Neural cell (in vitro differentiated cells): ENCODE results near the gene PTPN18. TPM values are rescaled to one million over a fixed set of nuclear protein-coding genes. Genes with fewer than 3 reads are reported as not detected.
"Not testable (repeated sequence)": the region's sequence is repeated elsewhere in the genome, so short reads cannot be mapped to it uniquely, and the experiment has no call there.

Source experiments
- H2AFZ ChIP-seq: fragments of 200-600, 300-800 bp; sonication (generic), shearing (Covaris generic); 2 replicates; pipeline ENCODE4 v1.6.0; 2014; ENCODE audit warnings: low read depth, mild to moderate bottlenecking, antibody characterized with exemption, low read length, moderate library complexity
- H3F3A ChIP-seq: fragments of 200-600 bp; shearing (Covaris generic); 2 replicates; pipeline ENCODE4 v1.6.1; 2016; ENCODE audit warnings: mild to moderate bottlenecking, moderate library complexity, mixed read lengths, antibody characterized with exemption, low read length; ENCODE audit not compliant: insufficient read depth, poor library complexity, severe bottlenecking
- H3K27ac ChIP-seq: fragments of 200-600, 300-800 bp; sonication (generic), shearing (Covaris generic); 2 replicates; pipeline ENCODE4 v1.5.1; 2014; ENCODE audit warnings: mild to moderate bottlenecking, low read length, moderate library complexity
- H3K27me3 ChIP-seq: fragments of 300-800, 200-600 bp; sonication (generic), shearing (Covaris generic); 2 replicates; pipeline ENCODE4 v1.6.0; 2014; ENCODE audit warnings: mild to moderate bottlenecking, low read depth, low read length, moderate library complexity; ENCODE audit not compliant: insufficient read depth
- H3K36me3 ChIP-seq: fragments of 300-800, 200-600 bp; sonication (generic), shearing (Covaris generic); 2 replicates; pipeline ENCODE4 v1.5.1; 2014; ENCODE audit warnings: mild to moderate bottlenecking, antibody characterized with exemption, low read length, moderate library complexity; ENCODE audit not compliant: insufficient read depth
- H3K4me2 ChIP-seq: fragments of 300-800, 200-600 bp; sonication (generic), shearing (Covaris generic); 2 replicates; pipeline ENCODE4 v1.6.0; 2014; ENCODE audit warnings: mild to moderate bottlenecking, low read length
- H3K4me3 ChIP-seq: fragments of 300-800, 200-600 bp; sonication (generic), shearing (Covaris generic); 2 replicates; pipeline ENCODE4 v1.5.1; 2014; ENCODE audit warnings: mild to moderate bottlenecking, low read length, moderate library complexity
- H3K79me2 ChIP-seq: fragments of 200-600 bp; shearing (Covaris generic); replicated peaks from 2 replicates; pipeline ENCODE4 v1.6.0; 2014; ENCODE audit warnings: mild to moderate bottlenecking, low read length, moderate library complexity; ENCODE audit not compliant: insufficient read depth
- H3K9ac ChIP-seq: fragments of 300-800, 200-600 bp; sonication (generic), shearing (Covaris generic); 2 replicates; pipeline ENCODE4 v1.6.1; 2016; ENCODE audit warnings: mild to moderate bottlenecking, low read length, mixed read lengths
- H3K9me2 ChIP-seq: fragments of 200-600 bp; shearing (Covaris generic); 2 replicates; pipeline ENCODE4 v1.6.1; 2016; ENCODE audit warnings: mild to moderate bottlenecking, low read length, mixed read lengths; ENCODE audit not compliant: insufficient read depth
- H3K9me3 ChIP-seq: fragments of 200-600, 300-800 bp; sonication (generic), shearing (Covaris generic); 2 replicates; pipeline ENCODE4 v1.6.1; 2016; ENCODE audit warnings: mild to moderate bottlenecking, mixed run types, low read length, moderate library complexity, mixed read lengths
- H4K20me1 ChIP-seq: fragments of 200-600 bp; shearing (Covaris generic); 2 replicates; pipeline ENCODE4 v1.6.1; 2016; ENCODE audit warnings: mild to moderate bottlenecking, mixed run types; ENCODE audit not compliant: insufficient read depth
- EP300 ChIP-seq: fragments of 450-650 bp; conservative IDR thresholded peaks from 2 replicates; pipeline ENCODE4 v1.6.1; 2014; ENCODE audit warnings: antibody characterized with exemption, mild to moderate bottlenecking, moderate library complexity; ENCODE audit not compliant: poor library complexity, severe bottlenecking
- EZH2 ChIP-seq: fragments of 200-600, 300-800 bp; shearing (Covaris generic), sonication (generic); IDR thresholded peaks from 2 replicates; pipeline ENCODE4 v1.6.1; 2014; ENCODE audit warnings: antibody characterized with exemption, low read length, borderline replicate concordance, mild to moderate bottlenecking; ENCODE audit not compliant: insufficient read depth, poor library complexity, severe bottlenecking
- MXI1 ChIP-seq: fragments of 450-650 bp; conservative IDR thresholded peaks from 2 replicates; pipeline ENCODE4 v1.6.1; 2014; ENCODE audit warnings: antibody characterized with exemption, mild to moderate bottlenecking; ENCODE audit not compliant: poor library complexity, severe bottlenecking
- POLR2AphosphoS5 ChIP-seq: IDR thresholded peaks from 2 replicates; pipeline ENCODE4 v1.6.1; 2012
- RAD21 ChIP-seq: fragments of 450-650 bp; conservative IDR thresholded peaks from 2 replicates; pipeline ENCODE4 v1.6.1; 2014; ENCODE audit warnings: antibody characterized with exemption, mild to moderate bottlenecking, moderate library complexity
- SMC3 ChIP-seq: fragments of 450-650 bp; conservative IDR thresholded peaks from 2 replicates; pipeline ENCODE4 v1.6.1; 2014; ENCODE audit warnings: antibody characterized with exemption, mild to moderate bottlenecking, moderate library complexity; ENCODE audit not compliant: poor library complexity
- TAF1 ChIP-seq: IDR thresholded peaks from 2 replicates; pipeline ENCODE4 v1.6.1; 2012; ENCODE audit warnings: low read depth
- polyA plus RNA-seq: library from polyadenylated mRNA; depleted of rRNA; stranded (reverse); fragments of >200 nt; gene quantifications from 2 replicates; pipeline ENCODE4 v1.2.3, GENCODE V29; 2014
- TF ChIP-seq, protein P1 (sequence below): IDR thresholded peaks from 2 replicates; pipeline ENCODE4 v1.6.1; 2012; ENCODE audit warnings: borderline replicate concordance
- TF ChIP-seq, protein P2 (sequence below): fragments of 450-650 bp; IDR thresholded peaks from 2 replicates; pipeline ENCODE4 v1.5.1; 2014; ENCODE audit warnings: antibody characterized with exemption, mild to moderate bottlenecking, moderate library complexity; ENCODE audit not compliant: poor library complexity, severe bottlenecking

PTPN18 gene
- polyA plus RNA-seq, 1 donor from 2014 or later = 13.3 TPM

GRCh38 chr2:130328710-130329109 is 27.1 kb upstream of the PTPN18 start:
- no peaks in the 10 kb centered on the region for H3K9me2 ChIP-seq
- no peak for TF ChIP-seq RAD21
- TF ChIP-seq EZH2 = no peak
- TF ChIP-seq TAF1 = no peak
- TF ChIP-seq, protein P1, sequence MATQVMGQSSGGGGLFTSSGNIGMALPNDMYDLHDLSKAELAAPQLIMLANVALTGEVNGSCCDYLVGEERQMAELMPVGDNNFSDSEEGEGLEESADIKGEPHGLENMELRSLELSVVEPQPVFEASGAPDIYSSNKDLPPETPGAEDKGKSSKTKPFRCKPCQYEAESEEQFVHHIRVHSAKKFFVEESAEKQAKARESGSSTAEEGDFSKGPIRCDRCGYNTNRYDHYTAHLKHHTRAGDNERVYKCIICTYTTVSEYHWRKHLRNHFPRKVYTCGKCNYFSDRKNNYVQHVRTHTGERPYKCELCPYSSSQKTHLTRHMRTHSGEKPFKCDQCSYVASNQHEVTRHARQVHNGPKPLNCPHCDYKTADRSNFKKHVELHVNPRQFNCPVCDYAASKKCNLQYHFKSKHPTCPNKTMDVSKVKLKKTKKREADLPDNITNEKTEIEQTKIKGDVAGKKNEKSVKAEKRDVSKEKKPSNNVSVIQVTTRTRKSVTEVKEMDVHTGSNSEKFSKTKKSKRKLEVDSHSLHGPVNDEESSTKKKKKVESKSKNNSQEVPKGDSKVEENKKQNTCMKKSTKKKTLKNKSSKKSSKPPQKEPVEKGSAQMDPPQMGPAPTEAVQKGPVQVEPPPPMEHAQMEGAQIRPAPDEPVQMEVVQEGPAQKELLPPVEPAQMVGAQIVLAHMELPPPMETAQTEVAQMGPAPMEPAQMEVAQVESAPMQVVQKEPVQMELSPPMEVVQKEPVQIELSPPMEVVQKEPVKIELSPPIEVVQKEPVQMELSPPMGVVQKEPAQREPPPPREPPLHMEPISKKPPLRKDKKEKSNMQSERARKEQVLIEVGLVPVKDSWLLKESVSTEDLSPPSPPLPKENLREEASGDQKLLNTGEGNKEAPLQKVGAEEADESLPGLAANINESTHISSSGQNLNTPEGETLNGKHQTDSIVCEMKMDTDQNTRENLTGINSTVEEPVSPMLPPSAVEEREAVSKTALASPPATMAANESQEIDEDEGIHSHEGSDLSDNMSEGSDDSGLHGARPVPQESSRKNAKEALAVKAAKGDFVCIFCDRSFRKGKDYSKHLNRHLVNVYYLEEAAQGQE = no peak
- TF ChIP-seq MXI1 = no peak
- TF ChIP-seq EP300 = no peak
- no peak for TF ChIP-seq POLR2AphosphoS5
- TF ChIP-seq, protein P2, sequence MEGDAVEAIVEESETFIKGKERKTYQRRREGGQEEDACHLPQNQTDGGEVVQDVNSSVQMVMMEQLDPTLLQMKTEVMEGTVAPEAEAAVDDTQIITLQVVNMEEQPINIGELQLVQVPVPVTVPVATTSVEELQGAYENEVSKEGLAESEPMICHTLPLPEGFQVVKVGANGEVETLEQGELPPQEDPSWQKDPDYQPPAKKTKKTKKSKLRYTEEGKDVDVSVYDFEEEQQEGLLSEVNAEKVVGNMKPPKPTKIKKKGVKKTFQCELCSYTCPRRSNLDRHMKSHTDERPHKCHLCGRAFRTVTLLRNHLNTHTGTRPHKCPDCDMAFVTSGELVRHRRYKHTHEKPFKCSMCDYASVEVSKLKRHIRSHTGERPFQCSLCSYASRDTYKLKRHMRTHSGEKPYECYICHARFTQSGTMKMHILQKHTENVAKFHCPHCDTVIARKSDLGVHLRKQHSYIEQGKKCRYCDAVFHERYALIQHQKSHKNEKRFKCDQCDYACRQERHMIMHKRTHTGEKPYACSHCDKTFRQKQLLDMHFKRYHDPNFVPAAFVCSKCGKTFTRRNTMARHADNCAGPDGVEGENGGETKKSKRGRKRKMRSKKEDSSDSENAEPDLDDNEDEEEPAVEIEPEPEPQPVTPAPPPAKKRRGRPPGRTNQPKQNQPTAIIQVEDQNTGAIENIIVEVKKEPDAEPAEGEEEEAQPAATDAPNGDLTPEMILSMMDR = no peak
- no peak for TF ChIP-seq SMC3
- no peaks in the 10 kb centered on the region for H3K79me2 ChIP-seq
- no peaks in the 10 kb centered on the region for H3K36me3 ChIP-seq
- H3K4me3 ChIP-seq = no peak overlapping the region
- no peaks in the 10 kb centered on the region for H3F3A ChIP-seq
- no peak overlapping the region for H3K9ac ChIP-seq
- H3K27me3 ChIP-seq = no peaks in the 10 kb centered on the region
- H3K4me2 ChIP-seq = no peak overlapping the region
- no peaks in the 10 kb centered on the region for H3K9me3 ChIP-seq
- no peak overlapping the region for H3K27ac ChIP-seq
- H2AFZ ChIP-seq = no peak overlapping the region
- no peaks in the 10 kb centered on the region for H4K20me1 ChIP-seq

GRCh38 chr2:130332271-130333073 is 23.4 kb upstream of the PTPN18 start:
- Histone ChIP-seq H3K27me3 (no peaks in the 10 kb centered on the region), H3K9me2 (no peaks in the 10 kb centered on the region), H3K4me3 (no peak overlapping the region), H2AFZ (no peak overlapping the region), H3K9me3 (no peaks in the 10 kb centered on the region), H3K36me3 (no peaks in the 10 kb centered on the region), H4K20me1 (no peaks in the 10 kb centered on the region), H3K9ac (no peak overlapping the region), H3K79me2 (no peaks in the 10 kb centered on the region), H3K4me2 (no peak overlapping the region), H3K27ac (no peak overlapping the region), H3F3A (no peaks in the 10 kb centered on the region)
- TF ChIP-seq TAF1 = no peak
- TF ChIP-seq, protein P1 = no peak
- TF ChIP-seq RAD21 = peak; percentile 88
- no peak for TF ChIP-seq EP300
- TF ChIP-seq, protein P2 = peak; percentile 90
- peak; percentile 82 for TF ChIP-seq SMC3

DNA sequence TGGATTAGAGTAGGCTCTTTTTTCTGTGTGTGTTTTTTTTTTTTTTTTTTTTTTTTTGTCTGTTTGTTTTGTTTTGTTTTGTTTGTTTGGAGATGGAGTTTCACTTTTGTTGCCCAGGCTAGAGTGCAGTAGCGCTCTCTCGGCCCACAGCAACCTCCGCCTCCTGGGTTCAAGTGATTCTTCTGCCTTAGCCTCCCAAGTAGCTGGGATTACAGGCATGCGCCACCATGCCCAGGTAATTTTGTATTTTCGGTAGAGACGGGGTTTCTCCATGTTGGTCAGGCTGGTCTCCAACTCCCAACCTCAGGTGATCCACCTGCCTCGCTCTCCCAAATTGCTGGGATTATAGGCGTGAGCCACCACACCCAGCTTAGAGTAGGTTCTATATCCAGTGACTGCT is 22.6 kb upstream of the PTPN18 start:
- not testable (repeated sequence) for H3K27ac ChIP-seq, H4K20me1 ChIP-seq, H3K9me3 ChIP-seq, H2AFZ ChIP-seq, H3F3A ChIP-seq, H3K4me2 ChIP-seq, H3K27me3 ChIP-seq, H3K36me3 ChIP-seq, H3K79me2 ChIP-seq, H3K9ac ChIP-seq, H3K4me3 ChIP-seq, H3K9me2 ChIP-seq
